KMS-11 (cell line): ENCODE measurements around the gene URB2.
"Not testable (repeated sequence)": the region's sequence is repeated elsewhere in the genome, so short reads cannot be mapped to it uniquely, and the experiment has no call there.

Experiments used
- H2AFZ ChIP-seq: fragments of 200-600 bp; sonication (generic); 2 replicates; pipeline ENCODE4 v1.6.1; 2016; ENCODE audit warnings: antibody characterized with exemption, mixed run types, low read depth
- H3K27ac ChIP-seq: fragments of 200-600 bp; sonication (generic); 2 replicates; pipeline ENCODE4 v1.6.1; 2016; ENCODE audit warnings: mild to moderate bottlenecking, mixed run types
- H3K27me3 ChIP-seq: fragments of 200-600 bp; sonication (generic); 2 replicates; pipeline ENCODE4 v1.6.1; 2017; ENCODE audit warnings: mild to moderate bottlenecking, low read depth, mixed run types, moderate library complexity; ENCODE audit not compliant: insufficient read depth
- H3K36me3 ChIP-seq: fragments of 200-600 bp; sonication (generic); 2 replicates; pipeline ENCODE4 v1.6.1; 2017; ENCODE audit warnings: mild to moderate bottlenecking, mixed run types; ENCODE audit not compliant: insufficient read depth
- H3K4me1 ChIP-seq: fragments of 200-600 bp; sonication (generic); 2 replicates; pipeline ENCODE4 v1.6.1; 2016; ENCODE audit warnings: mild to moderate bottlenecking, low read depth, mixed run types; ENCODE audit not compliant: poor library complexity, severe bottlenecking
- H3K4me2 ChIP-seq: fragments of 200-600 bp; sonication (generic); 2 replicates; pipeline ENCODE4 v1.7.0; 2016; ENCODE audit warnings: mild to moderate bottlenecking, mixed run types
- H3K4me3 ChIP-seq: fragments of 200-600 bp; sonication (generic); IDR thresholded peaks from 2 replicates; pipeline ENCODE4 v1.6.1; 2017; ENCODE audit warnings: low read depth, low read length, mixed read lengths; ENCODE audit not compliant: insufficient read depth
- H3K79me2 ChIP-seq: fragments of 200-600 bp; sonication (generic); 2 replicates; pipeline ENCODE4 v1.6.1; 2016; ENCODE audit warnings: low read depth, mixed run types; ENCODE audit not compliant: insufficient read depth
- H3K9ac ChIP-seq: fragments of 200-600 bp; sonication (generic); 2 replicates; pipeline ENCODE4 v1.6.1; 2016; ENCODE audit warnings: mild to moderate bottlenecking, mixed run types
- H4K20me1 ChIP-seq: fragments of 200-600 bp; sonication (generic); 2 replicates; pipeline ENCODE4 v1.6.1; 2016; ENCODE audit warnings: mild to moderate bottlenecking, mixed run types; ENCODE audit not compliant: insufficient read depth
- CTCF ChIP-seq: fragments of 200-600 bp; sonication (generic); conservative IDR thresholded peaks from 2 replicates; pipeline ENCODE4 v1.6.1; 2017; ENCODE audit warnings: low read depth, mild to moderate bottlenecking, antibody characterized with exemption, low read length, moderate library complexity, mixed read lengths

Gene URB2

GRCh38 chr1:229593800-229594199 lies 32.2 kb upstream of the URB2 start:
- no peaks in the 10 kb centered on the region for H3K27me3 ChIP-seq
- no peaks in the 10 kb centered on the region for H4K20me1 ChIP-seq
- no peak overlapping the region for H3K27ac ChIP-seq
- no peaks in the 10 kb centered on the region for H3K4me1 ChIP-seq
- H3K79me2 ChIP-seq, result no peaks in the 10 kb centered on the region
- H2AFZ ChIP-seq, result no peak overlapping the region
- no peaks in the 10 kb centered on the region for H3K36me3 ChIP-seq
- no peak overlapping the region for H3K4me3 ChIP-seq
- no peak overlapping the region for H3K9ac ChIP-seq
- no peak for TF ChIP-seq CTCF
- H3K4me2 ChIP-seq, result no peak overlapping the region

- Histone ChIP-seq H3K4me1 (no peaks in the 10 kb centered on the region), H3K4me2 (no peak overlapping the region), H4K20me1 (no peaks in the 10 kb centered on the region), H3K4me3 (no peak overlapping the region), H3K36me3 (no peaks in the 10 kb centered on the region), H3K79me2 (peaks cover 2% of the 10 kb centered on the region; the same call in 1 of the 2 replicates), H3K9ac (no peak overlapping the region), H2AFZ (no peak overlapping the region), H3K27me3 (no peaks in the 10 kb centered on the region), H3K27ac (no peak overlapping the region)
- no peak for TF ChIP-seq CTCF
These were observed 31.6 kb upstream of the URB2 start for GRCh38 chr1:229594227-229595008.

- H3K36me3 ChIP-seq, result not testable (repeated sequence)
These were observed 30.2 kb upstream of the URB2 start for GRCh38 chr1:229595876-229596275.

GRCh38 chr1:229596925-229597699 lies 28.9 kb upstream of the URB2 start:
- Histone ChIP-seq H3K4me3 (no peak overlapping the region), H3K36me3 (no peaks in the 10 kb centered on the region), H4K20me1 (no peaks in the 10 kb centered on the region), H3K27me3 (no peaks in the 10 kb centered on the region), H2AFZ (no peak overlapping the region), H3K9ac (no peak overlapping the region), H3K4me1 (no peaks in the 10 kb centered on the region), H3K27ac (no peak overlapping the region), H3K79me2 (peaks cover 6% of the 10 kb centered on the region; the same call in 1 of the 2 replicates), H3K4me2 (no peak overlapping the region)
- TF ChIP-seq CTCF, result no peak

More at GRCh38 chr1:229595876-229596275, 30.2 kb upstream of the URB2 start:
- not testable (repeated sequence) for H4K20me1 ChIP-seq, H3K27me3 ChIP-seq, H3K27ac ChIP-seq, H3K79me2 ChIP-seq, H3K4me2 ChIP-seq, H3K4me3 ChIP-seq, H3K4me1 ChIP-seq, H3K9ac ChIP-seq, H2AFZ ChIP-seq
